GM12878 (cell line): ENCODE data around the gene ADAM10. TPM values are rescaled to one million over a fixed set of nuclear protein-coding genes. Genes with fewer than 3 reads are reported as not detected.

ENCODE experiments used
- ATAC-seq: fragments of 200-7000 bp; cut with Tn5 transposase; 3 replicates; pipeline ENCODE4 v1.9.1; 2020; ENCODE audit warnings: mild to moderate bottlenecking, moderate library complexity
- BruUV-seq: library from RNA; stranded (reverse); fragments of 400-500 nt; replicated peaks from 2 replicates; lab custom pipeline; 2021; lab: Mats Ljungman, UMichigan
- CTCF ChIA-PET: fragments of 300-600 bp; sonication (Branson Sonifier 250); formaldehyde crosslinking; extraction: SDS; loops from one replicate; lab custom pipeline; 2021; ENCODE audit warnings: inconsistent platforms; lab: Yijun Ruan, JAX
- POLR2A ChIA-PET: fragments of 350-600 bp; formaldehyde crosslinking; extraction: SDS; loops from one replicate; lab custom pipeline; 2021; ENCODE audit warnings: inconsistent platforms; lab: Charles Lee
- RAD21 ChIA-PET: fragments of 300-600 bp; sonication (Branson Sonifier 250); formaldehyde crosslinking; loops from one replicate; lab custom pipeline; 2023; ENCODE audit warnings: antibody characterized with exemption; ENCODE audit not compliant: unreplicated experiment; lab: Charles Lee
- SMC1A ChIA-PET: fragments of 300-600 bp; sonication (Branson Sonifier 250); formaldehyde crosslinking; loops from one replicate; lab custom pipeline; 2023; ENCODE audit not compliant: unreplicated experiment, uncharacterized antibody; lab: Charles Lee
- DNase-seq: peaks from one replicate; pipeline ENCODE4 v3.0.0-alpha.2; 2011; ENCODE audit warnings: low read depth, low spot score
- FAIRE-seq: peaks from 3 replicates; lab custom pipeline; 2011; peaks lifted over from hg19 to GRCh38; lab: Jason Lieb, UNC
- H2AFZ ChIP-seq: 2 replicates; pipeline ENCODE4 v1.6.0; 2011; ENCODE audit warnings: low read depth, low read length, control low read depth; ENCODE audit not compliant: control insufficient read depth
- H3K27ac ChIP-seq: 2 replicates; pipeline ENCODE4 v1.5.1; 2011; ENCODE audit warnings: control low read depth; ENCODE audit not compliant: control insufficient read depth, insufficient read depth
- H3K27me3 ChIP-seq, 2 experiments: replicated peaks in 1 of 2; 2 replicates each; pipeline versions ENCODE4 v1.6.0 to v1.6.1; 2011; ENCODE audit warnings: low read length in 1 of 2; ENCODE audit not compliant: control insufficient read depth in 2 of 2, insufficient read depth in 2 of 2
- H3K36me3 ChIP-seq, 2 experiments: 2 replicates each; pipeline ENCODE4 v1.5.1; 2011; ENCODE audit warnings: low read length in 1 of 2; ENCODE audit not compliant: control insufficient read depth in 2 of 2, insufficient read depth in 2 of 2
- H3K4me1 ChIP-seq: 2 replicates; pipeline ENCODE4 v1.6.1; 2011; ENCODE audit warnings: mild to moderate bottlenecking, low read length, moderate library complexity, mixed read lengths; ENCODE audit not compliant: control insufficient read depth, insufficient read depth
- H3K4me2 ChIP-seq: 2 replicates; pipeline ENCODE4 v1.6.0; 2011; ENCODE audit warnings: control low read depth; ENCODE audit not compliant: control insufficient read depth, insufficient read depth
- H3K4me3 ChIP-seq: fragments of 200-600 bp; sonication (generic); 2 replicates; pipeline ENCODE4 v1.5.1; 2016
- H3K79me2 ChIP-seq: 2 replicates; pipeline ENCODE4 v1.6.0; 2011; ENCODE audit warnings: low read length; ENCODE audit not compliant: control insufficient read depth, insufficient read depth
- H3K9ac ChIP-seq: 2 replicates; pipeline ENCODE4 v1.8.0; 2011; ENCODE audit warnings: low read length, control low read depth, mixed read lengths; ENCODE audit not compliant: control insufficient read depth, insufficient read depth
- H3K9me3 ChIP-seq: replicated peaks from 3 replicates; pipeline ENCODE4 v1.5.1; 2011; ENCODE audit warnings: mild to moderate bottlenecking, low read length; ENCODE audit not compliant: control insufficient read depth, insufficient read depth
- H4K20me1 ChIP-seq: 2 replicates; pipeline ENCODE4 v1.6.0; 2011; ENCODE audit not compliant: control insufficient read depth, insufficient read depth
- BCL11A ChIP-seq: IDR thresholded peaks from 2 replicates; pipeline ENCODE4 v1.6.1; 2011; ENCODE audit warnings: low read depth, low read length
- BCL3 ChIP-seq: IDR thresholded peaks from 2 replicates; pipeline ENCODE4 v1.6.1; 2011; ENCODE audit warnings: borderline replicate concordance, low read depth, mild to moderate bottlenecking, moderate library complexity, low read length; ENCODE audit not compliant: insufficient read depth, poor library complexity, severe bottlenecking
- PBX3 ChIP-seq: IDR thresholded peaks from 2 replicates; pipeline ENCODE4 v1.6.1; 2011; ENCODE audit warnings: mild to moderate bottlenecking, low read depth, low read length, moderate library complexity; ENCODE audit not compliant: insufficient replicate concordance
- PKNOX1 ChIP-seq: fragments of 450-650 bp; IDR thresholded peaks from 2 replicates; pipeline ENCODE4 v1.6.1; 2016; ENCODE audit warnings: mild to moderate bottlenecking
- POLR2AphosphoS2 ChIP-seq: IDR thresholded peaks from 2 replicates; pipeline ENCODE4 v1.6.1; 2011; ENCODE audit warnings: low read depth, mild to moderate bottlenecking, low read length, improper control_type of control experiment, moderate library complexity
- SREBF2 ChIP-seq: IDR thresholded peaks from 2 replicates; pipeline ENCODE4 v1.6.1; 2012; ENCODE audit warnings: mild to moderate bottlenecking, low read length
- STAT1 ChIP-seq: fragments of 450-650 bp; conservative IDR thresholded peaks from 2 replicates; pipeline ENCODE4 v1.6.1; 2014; ENCODE audit warnings: antibody characterized with exemption, mild to moderate bottlenecking
- WRNIP1 ChIP-seq: IDR thresholded peaks from 2 replicates; pipeline ENCODE4 v1.6.1; 2011; ENCODE audit warnings: low read depth, low read length, improper control_type of control experiment, borderline replicate concordance
- ZNF384 ChIP-seq: IDR thresholded peaks from 2 replicates; pipeline ENCODE4 v1.6.1; 2012; ENCODE audit warnings: low read depth, mild to moderate bottlenecking, low read length, improper control_type of control experiment, borderline replicate concordance
- WGBS: methylation state at CpG from one replicate; pipeline ENCODE4 v1.1.6; 2016; ENCODE audit warnings: low lambda C conversion rate; ENCODE audit not compliant: insufficient replicate concordance, insufficient coverage; ENCODE audit errors: missing lambda C conversion rate; 5-methylcytosine and 5-hydroxymethylcytosine counted together
- in situ Hi-C: fragments of 300-500 bp; cut with MboI; formaldehyde crosslinking; loops from 9 replicates; pipeline ENCODE4 v1.14.3; 2018; ENCODE audit warnings: mixed read lengths
- intact Hi-C: fragments of 100-400 bp; cut with micrococcal nuclease; formaldehyde crosslinking; loops from one replicate; pipeline ENCODE4 v1.14.2; 2022; ENCODE audit not compliant: unreplicated experiment
- polyA plus RNA-seq, 11 experiments: library from polyadenylated mRNA; depleted of rRNA in 4 of 11; unstranded in 6 of 11; stranded (reverse) in 5 of 11; fragments of >200 nt; fragmentation: Nextera tagmentation in 4 of 11; fragmentation: Illumina TruSeq in 1 of 11; extraction: Ambion mirVana in 4 of 11; extraction: Trizol in 1 of 11; gene quantifications; 1 replicate in 1 of 11; 2 replicates in 10 of 11; pipeline versions ENCODE4 v1.2.1 to v1.2.3, GENCODE V29; 2011 to 2016; ENCODE audit warnings: inconsistent platforms in 2 of 11, missing spikeins in 2 of 11, low read depth in 1 of 11
- total RNA-seq, 4 experiments: library from RNA; depleted of rRNA in 3 of 4; stranded (reverse); fragments of >200 nt in 3 of 4; fragmentation: Illumina TruSeq in 1 of 4; extraction: Trizol in 1 of 4; gene quantifications; 2 replicates each; pipeline versions ENCODE4 v1.2.1 to v1.2.3, GENCODE V29; 2013 to 2021

Gene ADAM10
- total and polyA plus RNA-seq, 10 of the 15 experiments (the other 5 are each of a cell fraction or from before 2014, with no cell fraction given) = 10.0 to 88.9 (median 51.7) TPM

- ChIA-PET RAD21 (no interaction called here), CTCF (interaction anchor here (1.1 kb wide), 1 partner anchor 8 kb away, joined by 4 read pairs; no protein-coding TSS in a partner anchor), POLR2A (no interaction called here), SMC1A (interaction anchor here (0.6 to 1.4 kb wide), 2 partner anchors 58 to 120 kb away, joined by 3 read pairs; no protein-coding TSS in a partner anchor)
- FAIRE-seq = no peak
- DNase-seq = no peak
- TF ChIP-seq WRNIP1 = no peak
- TF ChIP-seq PBX3 = no peak
- no peak for TF ChIP-seq BCL11A
- no peak for TF ChIP-seq PKNOX1
- no peak for TF ChIP-seq SREBF2
- TF ChIP-seq STAT1 = no peak
- TF ChIP-seq BCL3 = no peak
- TF ChIP-seq POLR2AphosphoS2 = no peak
- no peak for TF ChIP-seq ZNF384
- Histone ChIP-seq H3K27me3 (no peaks in the 10 kb centered on the region), H3K4me1 (no peaks in the 10 kb centered on the region), H3K4me3 (no peak overlapping the region), H2AFZ (no peak overlapping the region), H3K79me2 (no peaks in the 10 kb centered on the region), H3K9me3 (no peaks in the 10 kb centered on the region), H3K9ac (no peak overlapping the region), H3K4me2 (no peak overlapping the region), H3K36me3 (no peaks in the 10 kb centered on the region), H3K27ac (no peak overlapping the region), H4K20me1 (no peaks in the 10 kb centered on the region)
- WGBS = 44% methylated on average over 1 of the region's 1 CpG
- ATAC-seq = no peak
- BruUV-seq = no TSS peak
- intact Hi-C loops = no loop called here
- in situ Hi-C loops = no loop called here
Observed at GRCh38 chr15:58666957-58667356, 82.5 kb downstream of the ADAM10 start.
